NOMO-1 (cell line): Measurements from ENCODE around the gene LCE1E.

ENCODE experiments used
- DNase-seq, 2 experiments: peaks; one replicate each; lab custom pipeline; 2025; ENCODE audit not compliant: unreplicated experiment in 2 of 2; lab: John Stamatoyannopoulos, UW

LCE1E gene, protein sequence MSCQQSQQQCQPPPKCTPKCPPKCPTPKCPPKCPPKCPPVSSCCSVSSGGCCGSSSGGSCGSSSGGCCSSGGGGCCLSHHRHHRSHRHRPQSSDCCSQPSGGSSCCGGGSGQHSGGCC

DNA sequence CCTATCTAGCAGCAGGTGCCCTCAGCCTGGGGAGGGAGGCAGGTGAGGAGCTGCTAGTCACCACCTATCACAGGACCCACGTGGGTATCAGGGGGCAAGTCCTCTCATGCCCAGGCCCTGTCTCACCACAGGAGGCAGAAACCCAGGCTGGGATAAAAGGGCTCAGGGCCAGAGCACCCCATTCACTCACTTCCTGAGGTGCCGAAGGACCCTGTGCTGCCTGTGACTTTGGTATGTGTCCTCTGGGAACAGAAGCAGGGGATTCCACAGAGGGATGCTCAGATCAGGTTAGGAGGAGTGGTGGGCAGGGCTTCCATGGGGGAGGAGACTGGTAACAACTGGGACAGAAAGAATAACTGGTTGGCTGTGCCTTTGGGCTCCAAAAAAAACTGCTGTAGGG lies at the start of gene LCE1E:
Gene LCE1E (plus strand): TSS at position 181 of the 400 bp plus-strand sequence. CDS start 1,043 bp downstream, outside the sequence.
- DNase-seq, result no peak

DNA sequence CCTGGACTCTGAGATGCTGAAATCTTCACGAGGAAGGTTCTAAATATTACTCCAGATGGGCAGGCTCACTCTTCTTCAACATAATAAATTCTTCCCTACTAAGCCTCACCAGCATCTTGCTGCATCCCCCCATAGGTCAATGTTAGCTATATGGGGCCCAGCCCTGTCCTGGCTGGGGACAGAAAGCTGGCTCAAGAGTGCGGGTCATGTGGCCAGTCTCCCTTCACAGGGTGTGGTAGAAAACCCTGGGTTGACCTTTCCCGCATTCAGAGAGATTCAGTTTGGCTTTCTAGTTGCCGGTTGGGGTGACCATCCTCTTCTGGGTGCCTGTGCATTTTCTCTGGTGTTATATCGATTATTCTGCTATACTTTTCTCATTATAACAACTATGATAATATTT lies 48.1 kb upstream of the LCE1E start:
- DNase-seq, result no peak

DNA sequence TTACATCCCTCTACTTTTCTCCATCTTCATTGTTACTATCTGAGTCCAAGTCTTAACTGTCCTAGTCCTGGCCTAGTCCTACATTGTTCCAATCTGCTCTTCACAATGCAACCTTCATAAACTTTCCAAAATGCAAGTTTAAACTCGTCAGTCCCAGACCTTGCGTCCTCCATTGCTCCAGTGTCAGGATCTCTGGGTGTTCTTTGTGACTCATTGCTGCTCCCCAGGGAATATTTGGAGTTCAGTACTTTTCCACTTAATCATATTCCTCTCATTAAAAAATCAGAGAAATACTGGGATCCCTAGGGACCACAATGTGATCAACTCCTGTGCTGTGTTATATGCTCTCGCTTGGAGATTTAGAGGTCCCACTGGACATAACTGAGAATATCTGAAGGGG lies 46.2 kb upstream of the LCE1E start:
- no peak for DNase-seq

- DNase-seq, result no peak
These were observed 44.4 kb upstream of the LCE1E start for GRCh38 chr1:152741656-152742055.

GRCh38 chr1:152743371-152744145 lies 42.5 kb upstream of the LCE1E start:
- no peak for DNase-seq

DNA sequence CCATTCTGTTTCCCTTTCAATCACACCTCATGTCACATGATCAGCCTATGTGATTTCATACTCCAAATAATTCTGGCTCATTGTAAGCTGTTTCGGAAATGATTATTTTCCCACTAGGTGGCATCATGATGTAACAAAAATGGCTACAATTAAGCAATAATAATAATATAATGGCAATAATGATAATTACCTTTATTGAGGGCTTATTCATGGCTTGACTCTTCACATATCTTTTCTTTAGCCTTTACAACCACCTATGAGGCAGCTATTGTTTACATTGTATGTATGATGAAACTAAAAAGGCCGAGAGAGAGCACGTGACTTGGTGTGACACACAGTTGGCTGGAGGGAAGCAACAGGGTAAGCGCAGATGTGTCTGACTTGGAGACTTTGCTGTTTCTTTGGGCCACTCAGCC lies 40.8 kb upstream of the LCE1E start:
- peak in 1 of 2 experiments; percentile 22 for DNase-seq

DNA sequence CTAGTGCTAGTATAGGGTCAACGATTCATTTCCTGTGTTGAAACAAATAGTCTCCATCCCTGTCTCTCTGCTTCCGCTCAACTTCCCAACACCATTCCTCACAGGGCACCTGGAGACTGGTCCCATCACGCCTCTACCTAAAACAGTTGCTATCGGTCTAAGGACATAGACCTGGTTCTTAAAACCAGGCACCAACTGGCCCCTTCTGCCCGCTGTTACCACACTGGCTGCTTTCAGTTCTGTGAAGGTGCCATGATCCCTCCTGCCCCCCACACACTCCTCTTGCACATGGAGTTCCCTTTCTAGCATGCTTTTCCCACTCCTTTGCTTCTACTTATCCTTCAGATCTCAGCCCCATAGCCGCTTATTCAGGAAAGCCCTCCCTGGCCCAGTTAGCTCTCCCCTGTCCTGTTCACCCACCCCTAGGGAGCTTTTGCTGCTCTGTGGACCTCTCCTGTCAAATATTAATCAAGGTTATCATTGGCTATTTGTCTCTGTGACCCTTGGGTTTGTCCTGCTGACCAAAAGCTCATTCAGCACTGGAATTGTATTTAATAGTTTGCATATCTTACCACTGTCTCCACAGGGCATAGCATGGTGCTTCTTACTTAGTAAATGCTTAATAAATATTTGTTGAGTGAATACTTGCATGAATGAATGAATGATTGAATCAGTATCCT lies 40.2 kb upstream of the LCE1E start:
- DNase-seq, result no peak

DNA sequence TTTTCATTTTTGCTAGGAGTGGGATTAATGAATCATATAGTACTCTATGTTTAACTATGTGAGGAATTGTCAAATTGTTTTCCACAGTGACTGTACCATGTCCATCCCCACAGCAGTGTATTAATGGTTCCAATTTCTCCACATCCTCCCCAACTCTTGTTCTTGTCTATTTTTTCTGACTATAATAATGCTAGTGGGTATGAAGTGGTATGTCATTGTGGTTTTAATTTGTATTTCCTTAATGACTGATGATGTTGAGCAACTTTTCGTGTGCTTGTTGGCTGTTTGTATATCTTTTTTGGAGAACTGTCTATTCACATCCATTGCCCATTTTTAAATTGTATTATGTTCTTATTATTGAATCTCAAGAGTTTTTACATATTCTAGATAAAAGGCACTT lies 38.2 kb upstream of the LCE1E start:
- no peak for DNase-seq

GRCh38 chr1:152752225-152752624 lies 33.8 kb upstream of the LCE1E start:
- no peak for DNase-seq

DNA sequence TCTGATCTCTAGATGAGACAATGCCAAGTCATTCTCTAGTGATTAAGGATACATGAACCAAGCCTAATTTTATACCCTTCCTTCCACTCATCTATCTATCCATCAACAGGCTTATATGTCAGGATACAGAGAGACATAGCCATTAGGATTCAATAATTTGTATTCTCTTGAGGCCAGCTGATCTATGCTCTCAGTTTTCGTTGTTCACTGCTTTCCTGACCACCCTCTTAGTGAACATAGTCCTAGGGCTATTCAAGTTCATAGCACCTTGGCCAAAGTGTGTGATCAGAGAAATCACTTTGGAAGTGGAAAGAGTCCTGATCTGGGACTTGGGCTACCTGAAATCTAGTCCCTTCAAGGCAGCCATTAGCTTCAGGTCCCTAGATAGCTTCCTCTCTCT lies 32.5 kb upstream of the LCE1E start:
- DNase-seq, result no peak

DNA sequence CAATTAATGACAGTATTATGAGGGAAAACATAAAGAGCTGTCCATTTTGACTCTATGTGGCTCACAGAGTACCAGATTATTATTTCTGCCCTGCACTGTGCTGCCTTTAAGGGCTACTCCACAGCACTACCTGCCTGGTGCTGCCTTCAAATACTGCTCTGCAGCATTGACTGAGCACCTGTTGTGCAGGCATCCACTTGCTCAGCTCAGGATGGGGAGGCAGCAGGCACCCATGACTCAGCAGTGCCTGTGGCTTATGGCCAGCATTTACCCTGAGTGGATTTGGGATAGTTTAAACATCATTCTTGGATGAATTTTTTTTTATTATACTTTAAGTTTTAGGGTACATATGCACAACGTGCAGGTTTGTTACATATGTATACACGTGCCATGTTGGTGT lies 29.2 kb upstream of the LCE1E start:
- no peak for DNase-seq

- no peak for DNase-seq
These were observed 28.3 kb upstream of the LCE1E start, which contains the start of gene KPRP for GRCh38 chr1:152757747-152758146. Gene KPRP, plus strand, starts transcription at chr1:152758025. Its CDS starts 1,564 bp downstream, at chr1:152759589.

- DNase-seq, result no peak
These were observed 27.4 kb upstream of the LCE1E start for GRCh38 chr1:152758636-152759035.

DNA sequence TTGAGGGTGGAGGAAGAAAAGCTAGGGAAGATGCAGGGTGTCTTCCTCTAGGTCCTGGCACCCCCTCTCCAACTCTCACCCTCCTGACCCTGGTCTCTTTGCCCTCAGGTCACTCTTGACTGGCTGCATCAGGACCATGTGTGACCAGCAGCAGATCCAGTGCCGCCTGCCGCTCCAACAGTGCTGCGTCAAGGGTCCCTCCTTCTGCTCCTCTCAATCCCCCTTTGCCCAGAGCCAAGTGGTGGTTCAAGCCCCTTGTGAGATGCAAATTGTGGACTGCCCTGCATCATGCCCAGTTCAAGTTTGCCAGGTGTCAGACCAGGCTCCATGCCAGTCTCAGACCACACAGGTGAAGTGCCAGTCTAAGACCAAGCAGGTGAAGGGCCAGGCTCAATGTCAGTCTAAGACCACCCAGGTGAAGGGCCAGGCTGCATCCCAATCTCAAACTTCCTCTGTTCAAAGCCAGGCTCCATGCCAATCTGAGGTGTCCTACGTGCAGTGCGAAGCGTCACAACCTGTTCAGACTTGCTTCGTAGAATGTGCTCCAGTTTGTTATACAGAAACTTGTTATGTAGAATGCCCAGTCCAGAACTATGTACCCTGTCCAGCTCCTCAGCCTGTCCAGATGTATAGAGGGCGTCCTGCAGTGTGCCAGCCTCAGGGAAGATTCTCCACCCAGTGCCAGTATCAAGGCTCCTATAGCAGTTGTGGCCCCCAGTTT lies 26.4 kb upstream of the LCE1E start:
- DNase-seq, result no peak

DNA sequence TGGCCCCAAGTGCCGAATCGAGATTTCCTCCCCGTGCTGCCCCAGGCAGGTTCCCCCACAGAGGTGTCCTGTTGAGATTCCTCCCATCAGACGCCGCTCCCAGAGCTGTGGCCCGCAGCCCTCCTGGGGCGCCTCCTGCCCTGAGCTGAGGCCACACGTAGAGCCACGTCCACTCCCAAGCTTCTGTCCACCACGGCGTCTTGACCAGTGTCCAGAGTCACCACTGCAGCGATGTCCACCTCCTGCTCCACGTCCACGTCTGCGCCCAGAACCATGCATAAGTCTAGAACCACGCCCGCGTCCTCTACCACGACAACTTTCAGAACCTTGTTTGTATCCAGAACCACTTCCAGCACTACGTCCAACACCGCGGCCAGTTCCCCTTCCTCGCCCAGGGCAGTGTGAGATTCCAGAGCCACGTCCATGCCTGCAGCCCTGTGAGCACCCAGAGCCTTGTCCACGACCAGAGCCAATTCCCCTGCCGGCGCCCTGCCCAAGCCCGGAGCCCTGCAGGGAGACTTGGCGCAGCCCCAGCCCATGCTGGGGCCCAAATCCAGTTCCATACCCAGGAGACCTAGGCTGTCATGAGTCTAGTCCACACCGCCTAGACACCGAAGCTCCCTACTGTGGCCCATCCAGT lies 25.4 kb upstream of the LCE1E start:
- no peak for DNase-seq

DNA sequence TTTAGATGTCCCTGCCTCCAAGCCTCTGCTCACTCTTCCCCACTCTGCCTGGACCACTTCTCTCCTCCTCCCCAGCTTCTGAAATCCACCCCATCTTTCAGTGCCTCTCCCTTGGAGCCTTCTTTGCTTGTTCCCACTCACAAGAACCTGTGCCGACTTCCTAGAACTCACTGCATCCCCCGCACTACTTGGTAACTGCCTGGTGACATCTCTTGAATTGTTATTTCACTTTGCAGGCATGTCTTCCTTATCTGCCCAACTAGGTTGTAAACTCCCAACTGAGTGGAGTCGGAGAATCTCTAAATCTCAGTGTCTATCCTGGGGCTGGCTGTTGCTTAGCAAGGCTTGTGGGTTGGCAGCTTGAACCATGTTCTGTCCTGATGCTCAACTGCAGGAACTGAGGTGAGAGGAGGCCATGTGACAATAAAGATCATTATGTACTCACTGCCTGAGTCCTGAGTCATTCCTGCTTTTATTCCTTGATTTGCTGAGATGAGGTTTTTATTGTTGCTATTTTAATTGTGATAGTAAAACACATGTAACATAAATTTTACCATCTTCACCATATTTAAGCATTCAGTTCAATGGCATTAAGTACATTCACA lies 24.3 kb upstream of the LCE1E start:
- DNase-seq, result no peak

DNA sequence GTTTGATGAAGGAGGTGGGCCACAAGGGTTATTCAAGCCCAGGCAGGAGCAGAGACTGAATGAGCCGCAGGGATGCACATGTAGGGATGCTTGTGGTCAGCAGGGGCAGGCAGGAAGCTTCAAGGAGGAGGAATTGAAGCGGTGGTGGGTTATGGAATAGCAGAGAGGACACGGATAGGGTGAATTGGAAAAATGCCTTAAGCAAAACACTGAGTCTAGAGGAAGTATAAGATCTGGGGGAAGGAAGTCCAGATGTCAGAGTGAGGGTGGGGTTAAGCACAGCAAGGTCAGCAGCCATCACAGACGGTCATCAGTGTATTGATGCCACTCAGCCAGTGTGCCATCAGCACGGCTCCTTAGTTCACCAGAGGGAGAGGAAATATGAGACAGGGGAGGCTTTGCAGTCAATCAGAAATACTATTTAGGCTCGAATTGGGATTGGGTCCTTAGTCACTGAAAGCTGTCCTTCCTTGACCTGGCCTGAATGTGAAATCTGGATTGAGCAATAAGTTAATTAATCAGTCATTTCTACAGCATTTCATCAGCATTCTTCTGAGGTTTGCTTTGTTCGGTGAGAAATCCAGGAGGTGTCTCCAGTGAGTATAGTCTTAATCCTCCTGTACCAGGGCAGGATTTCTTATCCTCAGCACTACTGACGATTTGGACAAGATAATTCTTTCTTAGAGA lies 17.1 kb upstream of the LCE1E start:
- no peak for DNase-seq

GRCh38 chr1:152770411-152770810 lies 15.6 kb upstream of the LCE1E start:
- no peak for DNase-seq

GRCh38 chr1:152774875-152775274 lies 11.2 kb upstream of the LCE1E start, which contains the start of gene LCE1F:
Gene LCE1F, plus strand, starts transcription at chr1:152775140. Its CDS starts 1,232 bp downstream, at chr1:152776372.
- DNase-seq, result no peak

DNA sequence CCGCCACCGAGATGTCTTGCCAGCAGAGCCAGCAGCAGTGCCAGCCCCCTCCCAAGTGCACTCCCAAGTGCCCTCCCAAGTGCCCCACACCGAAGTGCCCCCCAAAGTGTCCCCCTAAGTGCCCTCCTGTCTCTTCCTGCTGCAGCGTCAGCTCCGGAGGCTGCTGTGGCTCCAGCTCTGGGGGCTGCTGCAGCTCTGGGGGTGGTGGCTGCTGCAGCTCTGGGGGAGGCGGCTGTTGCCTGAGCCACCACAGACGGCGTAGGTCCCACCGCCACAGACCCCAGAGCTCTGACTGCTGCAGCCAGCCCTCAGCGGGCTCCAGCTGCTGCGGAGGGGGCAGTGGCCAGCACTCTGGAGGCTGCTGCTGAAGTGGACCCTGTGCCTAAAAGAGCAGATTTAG lies 9.7 kb upstream of the LCE1E start:
- no peak for DNase-seq
